ENCODE data around the gene WDR86.

The WDR86 gene

GRCh38 chr7:151343516-151343915, 66.3 kb downstream of the WDR86 start:
- Histone ChIP-seq H3K27ac (no peak overlapping the region), H3K36me3 (peaks cover 34% of the 10 kb centered on the region), H3K9me3 (ENCODE audit: severe bottlenecking) (no peaks in the 10 kb centered on the region), H3K27me3 (ENCODE audit: insufficient read depth, low read depth, severe bottlenecking) (no peaks in the 10 kb centered on the region), H3K4me3 (ENCODE audit: low read depth, low read length) (no peak overlapping the region)
- TF ChIP-seq CTCF (IDR thresholded peaks at IDR 0.05; ENCODE audit: low read depth, low read length): no peak
- DNase-seq: no peak

DNA sequence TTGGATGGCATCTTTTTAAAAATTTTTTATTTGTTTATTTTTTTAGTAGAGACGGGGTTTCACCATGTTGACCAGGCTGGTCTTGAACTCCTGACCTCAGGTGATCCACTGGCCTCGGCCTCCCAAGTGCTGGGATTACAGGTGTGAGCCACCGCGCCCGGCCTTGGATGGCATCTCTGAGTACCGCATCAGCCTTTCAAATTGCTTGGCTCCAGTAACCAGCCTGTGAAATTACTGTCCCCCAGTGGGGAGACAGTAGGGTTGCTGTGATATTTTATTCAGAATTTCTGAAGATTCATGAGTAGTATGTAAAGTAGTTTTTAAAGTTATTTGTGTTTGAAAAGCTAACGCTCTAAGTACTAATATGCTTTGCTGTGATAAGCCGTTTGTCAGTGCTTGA, 67.0 kb downstream of the WDR86 start:
- H3K27ac ChIP-seq: no peak overlapping the region
- H3K9me3 ChIP-seq (ENCODE audit: severe bottlenecking): no peaks in the 10 kb centered on the region
- no peak for TF ChIP-seq CTCF (IDR thresholded peaks at IDR 0.05; ENCODE audit: low read depth, low read length)
- no peaks in the 10 kb centered on the region for H3K27me3 ChIP-seq (ENCODE audit: insufficient read depth, low read depth, severe bottlenecking)
- H3K36me3 ChIP-seq: peaks cover 32% of the 10 kb centered on the region
- DNase-seq: no peak
- H3K4me3 ChIP-seq (ENCODE audit: low read depth, low read length): peak overlapping the region; percentile 96

- peaks cover 25% of the 10 kb centered on the region for H3K36me3 ChIP-seq
- peak overlapping the region; percentile 96 for H3K4me3 ChIP-seq (ENCODE audit: low read depth, low read length)
- no peak for TF ChIP-seq CTCF (IDR thresholded peaks at IDR 0.05; ENCODE audit: low read depth, low read length)
- peak overlapping the region; percentile 70 for H3K27ac ChIP-seq
- no peaks in the 10 kb centered on the region for H3K9me3 ChIP-seq (ENCODE audit: severe bottlenecking)
- H3K27me3 ChIP-seq (ENCODE audit: insufficient read depth, low read depth, severe bottlenecking): no peaks in the 10 kb centered on the region
- no peak for DNase-seq
Measured at GRCh38 chr7:151342102-151342646, 67.7 kb downstream of the WDR86 start.

DNA sequence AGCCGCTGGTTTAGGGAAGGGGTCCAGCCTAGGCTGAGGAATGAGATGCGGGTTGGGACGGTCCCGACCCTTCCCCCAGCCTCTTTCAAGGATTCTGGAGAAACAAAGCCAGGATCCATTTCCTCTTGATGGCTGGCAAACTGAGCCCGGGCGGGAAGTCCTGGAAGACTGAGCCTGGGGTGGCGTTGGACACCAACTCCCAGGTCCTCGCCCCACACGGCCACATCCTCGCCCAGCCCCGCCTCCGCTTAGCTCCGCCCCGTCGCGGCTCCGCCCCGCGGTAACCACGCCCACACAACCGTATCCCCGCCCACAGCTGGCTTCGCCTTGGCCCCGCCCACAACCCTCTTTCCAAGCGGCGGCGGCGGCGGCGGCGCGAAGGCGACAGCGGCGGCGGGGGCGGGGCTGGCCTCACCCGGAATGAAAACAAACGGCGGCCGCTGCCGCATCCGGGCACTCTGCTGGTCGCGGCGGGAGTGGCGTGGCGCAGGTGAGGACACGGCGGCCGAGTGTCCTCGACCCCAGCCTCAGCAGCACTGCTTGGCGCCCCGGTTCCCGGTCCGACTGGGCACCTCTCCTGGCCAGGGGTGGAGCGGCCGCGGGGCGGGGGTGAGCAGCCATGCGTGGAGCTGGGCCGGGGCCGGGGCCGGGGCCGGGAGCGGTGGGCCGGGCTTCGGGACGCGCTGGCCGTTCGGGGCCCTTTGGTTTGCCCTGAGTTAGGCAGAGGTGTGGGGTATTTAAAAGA, 68.3 kb downstream of the WDR86 start, which contains the start of gene NUB1:
Gene NUB1 (plus strand): TSS at position 456 of the 745 bp plus-strand sequence. CDS start 3,538 bp downstream, outside the sequence.
- H3K27me3 ChIP-seq (ENCODE audit: insufficient read depth, low read depth, severe bottlenecking): no peaks in the 10 kb centered on the region
- H3K4me3 ChIP-seq (ENCODE audit: low read depth, low read length): peak within 1 kb of the TSS; percentile 96
- no peak for TF ChIP-seq CTCF (IDR thresholded peaks at IDR 0.05; ENCODE audit: low read depth, low read length)
- H3K27ac ChIP-seq: peak within 1 kb of the TSS; percentile 70
- peak; percentile 90 for DNase-seq
- no peaks in the 10 kb centered on the region for H3K9me3 ChIP-seq (ENCODE audit: severe bottlenecking)
- peaks cover 20% of the 10 kb centered on the region for H3K36me3 ChIP-seq

- Histone ChIP-seq H3K27ac (no peak overlapping the region), H3K9me3 (ENCODE audit: severe bottlenecking) (no peaks in the 10 kb centered on the region), H3K27me3 (ENCODE audit: insufficient read depth, low read depth, severe bottlenecking) (no peaks in the 10 kb centered on the region), H3K4me3 (ENCODE audit: low read depth, low read length) (no peak overlapping the region), H3K36me3 (peaks cover 14% of the 10 kb centered on the region)
- TF ChIP-seq CTCF (IDR thresholded peaks at IDR 0.05; ENCODE audit: low read depth, low read length): no peak
- DNase-seq: no peak
Measured at GRCh38 chr7:151340794-151341356, 69.0 kb downstream of the WDR86 start.

Data from WERI-Rb-1 (cell line).